Activated CD8-positive, alpha-beta memory T cell treated with anti-CD3 and anti-CD28 coated beads for 1 hour (primary cell): ENCODE measurements around the gene GFY.
"Not testable (repeated sequence)": the region's sequence is repeated elsewhere in the genome, so short reads cannot be mapped to it uniquely, and the experiment has no call there.

Experiments used
- DNase-seq, 2 donors: peaks; one replicate each; pipeline ENCODE4 v3.0.0-alpha.2; 2020; ENCODE audit warnings: low read depth in 1 of 2; ENCODE audit errors: extremely low read depth in 1 of 2

Gene GFY

GRCh38 chr19:49468199-49468598 is 43.0 kb downstream of the GFY start:
- no peak for DNase-seq

GRCh38 chr19:49468746-49469447 is 43.7 kb downstream of the GFY start:
- DNase-seq, result peak; percentile 61 to 89

- peak; percentile 60 to 68 for DNase-seq
These were observed 44.8 kb downstream of the GFY start for GRCh38 chr19:49469828-49470614.

- DNase-seq, result no peak
These were observed 45.4 kb downstream of the GFY start for GRCh38 chr19:49470615-49470978.

GRCh38 chr19:49472936-49473335 is 47.7 kb downstream of the GFY start:
- DNase-seq, result no peak

- not testable (repeated sequence) for DNase-seq
These were observed 48.3 kb downstream of the GFY start for GRCh38 chr19:49473501-49473867.

GRCh38 chr19:49473868-49474541 is 48.8 kb downstream of the GFY start, which contains the start of gene FLT3LG:
FLT3LG (plus strand) TSS chr19:49474215; CDS start chr19:49474640, 425 bp downstream.
- DNase-seq, result peak; percentile 82 to 87

- no peak for DNase-seq
These were observed 49.3 kb downstream of the GFY start for GRCh38 chr19:49474542-49474924.

GRCh38 chr19:49475191-49475917 is 50.2 kb downstream of the GFY start:
- no peak for DNase-seq

- DNase-seq, result no peak
These were observed 51.0 kb downstream of the GFY start for GRCh38 chr19:49475995-49476880.
